ENCODE measurements around the gene AKT3.
"Not testable (repeated sequence)": the region's sequence is repeated elsewhere in the genome, so short reads cannot be mapped to it uniquely, and the experiment has no call there.

AKT3 gene

GRCh38 chr1:243595527-243596210, 254.4 kb downstream of the AKT3 start:
- no peak for DNase-seq

- DNase-seq: no peak
Observed at GRCh38 chr1:243594455-243594854, 255.6 kb downstream of the AKT3 start.

- DNase-seq: not testable (repeated sequence)
Observed at GRCh38 chr1:243589286-243589685, 260.8 kb downstream of the AKT3 start.

DNA sequence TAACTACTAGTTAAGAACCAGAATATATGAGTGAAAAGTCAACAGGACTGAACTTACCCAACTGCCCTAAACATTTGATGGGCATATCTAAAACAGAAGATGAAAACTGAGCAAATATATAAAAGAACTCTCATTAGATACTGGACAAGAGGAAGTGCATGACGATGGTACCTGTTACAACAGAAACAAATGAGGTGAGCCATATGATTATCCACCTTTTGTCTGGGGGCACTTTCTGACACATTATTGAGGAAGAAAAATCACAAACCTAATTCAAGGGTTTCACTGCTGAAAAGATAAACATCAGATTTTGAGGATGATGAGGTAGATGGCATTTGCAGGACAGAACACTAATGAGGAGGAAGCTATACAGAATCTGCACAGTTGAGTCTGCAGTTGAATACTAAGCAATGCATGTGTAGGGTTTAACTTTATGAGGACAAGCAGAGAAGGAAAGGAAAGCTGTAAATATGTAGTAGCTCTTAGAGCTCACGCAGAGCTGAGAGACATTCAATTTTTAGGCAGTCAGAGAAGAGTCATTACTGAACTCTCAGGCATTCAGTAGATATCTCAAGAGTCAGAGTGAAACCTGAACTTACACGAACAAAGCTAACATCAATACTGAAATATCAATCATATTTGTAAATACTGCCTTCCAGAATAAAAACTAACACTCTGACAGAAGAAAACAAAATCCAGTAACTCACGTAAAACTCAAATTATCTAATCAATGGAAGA, 262.1 kb downstream of the AKT3 start:
- no peak for DNase-seq

DNA sequence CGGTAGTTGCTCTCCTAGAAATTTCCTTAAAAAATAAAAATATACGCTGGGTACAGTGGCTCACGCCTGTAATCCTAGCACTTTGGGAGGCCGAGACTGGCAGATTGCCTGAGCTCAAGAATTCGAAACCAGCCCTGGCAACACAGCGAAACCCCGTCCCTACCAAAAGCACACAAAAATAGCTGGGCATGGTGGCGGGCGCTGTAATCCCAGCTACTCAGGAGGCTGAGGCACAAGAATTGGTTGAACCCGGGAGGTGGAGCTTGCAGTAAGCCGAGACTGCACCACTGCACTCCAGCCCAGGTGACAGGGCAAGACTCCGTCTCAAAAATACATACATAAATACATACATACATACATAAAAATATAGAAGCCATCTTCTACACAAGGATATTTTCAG, 262.8 kb downstream of the AKT3 start:
- no peak for DNase-seq

DNA sequence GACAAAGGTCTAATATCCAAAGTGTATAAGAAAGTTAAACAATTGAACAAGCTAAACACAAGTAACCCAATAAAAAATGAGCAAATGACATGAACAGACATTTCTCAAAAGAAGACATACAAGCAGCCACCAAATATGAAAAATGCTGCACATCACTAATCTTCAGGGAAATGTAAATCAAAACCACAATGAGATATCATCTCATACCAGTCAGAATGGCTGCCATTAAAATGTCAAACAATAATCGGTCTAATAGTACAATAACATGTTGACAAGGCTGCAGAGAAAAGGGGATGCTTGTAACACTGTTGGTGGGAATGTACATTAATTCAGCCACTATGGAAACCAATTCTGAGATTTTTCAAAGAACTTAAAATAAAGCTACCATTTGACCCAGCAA, 264.1 kb downstream of the AKT3 start:
- no peak for DNase-seq

- no peak for DNase-seq
Observed at GRCh38 chr1:243582326-243582725, 267.7 kb downstream of the AKT3 start.

- no peak for DNase-seq
Observed at GRCh38 chr1:243580984-243581383, 269.1 kb downstream of the AKT3 start.

- DNase-seq: no peak
Observed at GRCh38 chr1:243580072-243580471, 270.0 kb downstream of the AKT3 start.

GRCh38 chr1:243575070-243575469, 275.0 kb downstream of the AKT3 start:
- DNase-seq: no peak

DNA sequence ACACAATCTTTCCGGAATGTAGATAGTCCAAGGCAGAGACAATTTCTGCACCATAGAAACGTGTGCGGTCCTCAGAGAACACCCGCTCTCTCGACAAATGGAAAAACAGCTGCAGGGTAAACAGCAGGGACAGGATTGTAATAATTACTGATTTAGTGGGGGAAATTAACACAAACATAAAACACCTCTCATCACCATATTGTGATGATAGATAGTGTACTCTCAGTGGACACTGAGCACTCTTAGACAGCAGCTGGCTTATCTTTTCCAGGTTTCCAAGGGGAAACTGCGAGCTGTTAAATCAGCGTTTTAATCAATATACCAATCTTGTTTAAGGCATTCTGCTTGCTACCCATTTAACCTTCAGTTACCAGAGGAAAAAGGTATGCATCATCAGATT, 277.1 kb downstream of the AKT3 start:
- DNase-seq: no peak

DNA sequence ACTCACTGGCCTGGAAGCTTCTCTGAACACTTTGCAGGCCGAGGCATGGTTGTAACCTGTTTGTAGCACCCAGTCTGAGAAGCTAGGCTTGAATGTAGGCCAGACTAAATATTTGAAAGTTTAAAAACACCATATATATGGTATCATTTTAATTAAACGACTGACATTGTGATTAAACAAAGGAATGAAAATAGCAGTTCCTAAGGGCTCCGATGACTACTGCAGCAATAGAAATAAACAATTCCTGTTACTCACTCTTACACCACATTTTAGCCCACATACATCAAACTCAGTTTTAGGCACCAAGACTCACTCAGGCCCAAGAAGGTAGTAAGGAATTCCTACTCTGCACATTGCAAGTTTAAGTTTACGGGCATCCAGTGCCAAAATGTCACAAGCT, 281.2 kb downstream of the AKT3 start:
- DNase-seq: no peak

GRCh38 chr1:243564814-243565213, 285.2 kb downstream of the AKT3 start:
- no peak for DNase-seq

DNA sequence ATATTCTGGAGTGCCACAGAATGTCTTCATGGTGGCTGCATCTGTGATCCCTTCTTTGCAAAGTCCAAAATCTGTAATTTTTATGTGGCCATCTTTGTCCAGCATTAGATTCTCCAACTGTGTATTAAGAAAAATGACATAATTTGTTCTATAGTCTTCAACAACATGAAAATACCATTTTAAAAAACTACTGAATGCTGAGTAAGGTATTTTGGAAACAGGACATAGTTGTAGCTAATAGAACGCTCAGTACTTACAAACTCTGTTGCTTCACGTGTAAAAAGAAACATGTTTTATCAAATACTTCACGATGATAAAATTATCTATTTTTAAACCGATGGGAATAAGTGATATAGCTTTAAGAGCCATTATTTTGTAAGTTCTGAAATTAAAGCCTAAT, 286.3 kb downstream of the AKT3 start:
- no peak for DNase-seq

DNA sequence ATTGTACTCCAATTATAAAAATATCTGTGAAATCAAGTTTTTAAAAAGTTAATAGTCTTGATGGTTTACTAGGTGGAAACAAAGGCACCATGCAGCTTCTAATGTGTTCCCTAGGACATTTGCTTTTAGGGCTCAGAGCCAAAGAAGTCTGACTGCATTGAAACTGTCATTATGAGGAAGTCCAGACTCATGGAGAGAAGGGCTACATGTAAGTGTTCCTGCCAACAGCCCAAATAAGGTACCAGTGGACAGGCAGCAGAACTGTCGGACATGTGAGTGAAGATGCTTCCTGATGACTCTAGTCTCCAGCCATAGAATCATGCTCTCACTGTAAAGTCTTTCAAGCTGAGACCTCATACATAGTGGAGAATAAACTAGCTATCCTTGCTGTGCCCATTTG, 287.6 kb downstream of the AKT3 start:
- no peak for DNase-seq

- no peak for DNase-seq
Observed at GRCh38 chr1:243561588-243562319, 288.3 kb downstream of the AKT3 start.

DNA sequence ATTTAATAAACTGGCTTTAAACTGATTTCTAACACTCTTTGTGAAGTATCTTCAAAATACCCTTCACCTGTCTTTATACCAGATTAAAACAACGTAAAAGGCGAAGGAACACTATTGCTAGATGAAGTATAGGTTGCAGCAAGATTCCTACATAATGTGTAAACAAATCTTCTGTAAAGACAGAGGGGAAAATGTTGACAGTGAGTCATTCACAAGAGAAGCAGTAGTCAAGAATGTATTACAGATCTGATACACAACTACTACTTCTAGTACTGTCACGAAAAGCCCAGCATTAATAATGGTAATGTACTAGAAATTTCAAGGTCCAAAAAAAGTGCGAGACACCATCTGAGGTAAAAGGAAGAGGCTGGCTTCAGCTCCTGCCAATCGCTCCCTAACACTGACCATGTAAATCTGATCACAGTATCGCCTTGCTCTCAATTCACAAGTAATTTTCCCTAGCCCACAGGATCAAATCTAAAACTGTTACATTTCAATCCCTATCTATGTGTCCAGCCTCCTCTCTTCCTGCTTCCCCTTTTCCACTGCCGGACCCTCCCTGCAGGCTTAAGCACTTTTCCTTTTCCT, 290.4 kb downstream of the AKT3 start:
- no peak for DNase-seq

GRCh38 chr1:243558576-243558975, 291.5 kb downstream of the AKT3 start:
- no peak for DNase-seq

GRCh38 chr1:243557866-243558265, 292.2 kb downstream of the AKT3 start:
- DNase-seq: no peak

DNA sequence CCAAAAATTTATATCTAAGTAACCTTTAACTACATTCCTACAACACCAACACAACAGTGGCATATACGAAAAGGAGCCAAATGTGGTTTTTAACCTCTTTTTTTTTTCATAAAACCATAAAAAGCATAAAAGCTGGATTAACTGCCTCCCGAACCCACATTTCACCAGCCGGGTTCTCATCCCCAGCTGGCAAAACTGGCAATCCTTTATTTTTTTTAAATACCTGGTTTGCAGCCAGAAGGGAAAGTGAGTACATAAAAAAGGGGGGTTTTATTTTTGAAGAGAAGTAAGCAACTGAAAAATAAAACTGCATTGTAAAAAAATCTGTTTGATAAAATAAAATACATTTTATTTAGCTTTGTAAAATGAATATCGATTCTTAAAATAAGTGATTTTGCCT, 295.4 kb downstream of the AKT3 start:
- no peak for DNase-seq

GRCh38 chr1:243553090-243553489, 297.0 kb downstream of the AKT3 start:
- no peak for DNase-seq

- DNase-seq: no peak
Observed at GRCh38 chr1:243550276-243550675, 299.8 kb downstream of the AKT3 start.

DNA sequence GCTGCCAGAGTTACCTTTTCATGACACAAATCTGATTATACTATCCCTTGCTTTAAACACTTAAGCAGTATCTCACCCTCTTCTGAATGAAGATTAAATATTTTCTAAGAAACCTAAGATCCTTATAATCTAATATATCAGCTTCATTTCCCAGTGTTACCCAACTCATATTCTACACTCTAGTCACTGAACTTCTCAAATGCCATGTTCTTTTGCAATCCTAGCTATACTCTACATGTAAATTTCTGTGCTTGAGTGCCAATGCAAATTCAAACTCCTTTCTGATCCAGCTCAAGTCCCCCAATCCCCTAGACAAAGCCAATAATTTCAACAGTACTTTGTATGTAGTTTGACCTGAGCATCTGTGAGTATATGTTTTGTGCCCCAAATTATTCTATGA, 300.3 kb downstream of the AKT3 start:
- DNase-seq: no peak

DNA sequence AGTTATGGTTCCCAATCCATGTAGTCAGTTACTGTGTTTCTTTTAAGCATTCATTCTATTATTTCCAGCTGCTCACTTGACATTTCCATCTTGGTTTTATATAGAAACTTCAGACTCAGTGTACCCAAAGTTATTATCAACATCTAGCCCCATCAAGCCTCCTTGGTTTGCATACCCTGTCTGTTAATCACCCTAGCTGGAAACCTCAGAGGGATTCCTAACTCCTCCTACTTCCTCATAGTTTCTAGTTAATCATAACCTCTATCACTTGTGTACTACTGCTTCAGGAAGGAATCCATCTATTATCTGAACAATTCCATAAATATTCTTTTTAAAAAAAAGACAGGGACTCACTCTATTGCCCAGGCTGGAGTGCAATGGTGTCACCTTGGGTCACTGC, 300.9 kb downstream of the AKT3 start:
- DNase-seq: no peak
